Raji (cell line): ENCODE results near the gene DDX41.
A peak's percentile ranks its signal among the peaks of the same experiment; 100 is the strongest.

Source experiments
- POLR2A ChIP-seq: IDR thresholded peaks from 2 replicates; pipeline ENCODE4 v1.6.1; 2011; ENCODE audit warnings: low read depth, low read length, control low read depth; ENCODE audit not compliant: insufficient read depth

DDX41 gene

DNA sequence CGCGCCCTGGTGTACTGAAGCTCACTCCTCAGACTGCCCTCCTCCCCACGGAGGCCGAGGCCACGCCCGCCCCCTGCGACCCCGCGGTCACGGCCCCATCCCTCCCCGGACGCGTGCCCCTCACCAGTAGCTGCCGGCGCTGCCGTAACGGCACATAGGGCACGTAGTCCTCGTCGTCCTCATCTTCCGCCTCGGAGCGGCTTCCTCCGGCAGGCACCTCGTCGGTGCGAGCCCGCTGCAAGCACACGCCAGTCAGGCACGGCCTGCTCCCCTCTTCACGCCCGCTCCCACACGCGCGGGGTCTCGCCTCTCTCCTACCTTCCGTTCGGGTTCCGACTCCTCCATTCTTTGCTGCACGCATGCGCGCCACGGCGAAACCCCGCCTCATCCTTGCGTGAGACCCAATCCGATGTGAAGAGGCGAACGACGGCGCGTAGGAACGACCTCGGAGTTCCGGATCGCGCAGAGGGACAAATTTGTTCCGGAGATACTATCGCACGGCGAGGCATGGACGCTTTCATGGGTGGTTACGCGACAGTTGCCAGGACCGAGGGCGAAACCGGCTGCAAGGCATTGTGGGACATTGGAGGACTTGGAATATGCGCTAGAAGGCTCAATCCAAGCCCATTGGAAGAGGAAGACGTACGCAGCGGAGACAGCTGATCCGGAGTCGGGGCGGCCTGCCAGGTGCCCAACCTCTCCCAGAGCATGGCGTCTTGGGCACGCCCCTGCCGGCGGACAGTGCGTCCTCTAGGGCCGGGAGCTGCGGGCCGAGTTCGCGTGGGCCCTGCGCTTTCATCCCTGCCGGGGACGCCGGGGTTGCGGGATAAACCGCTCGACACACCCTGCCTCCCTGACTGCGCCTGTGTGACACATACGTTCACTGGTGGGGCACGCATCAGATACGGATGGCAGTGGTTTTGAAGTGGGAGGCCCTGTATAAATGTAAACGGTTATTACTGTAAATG is at the start of gene DDX41:
Gene DDX41, minus strand, starts transcription at position 361 of the 968 bp plus-strand sequence. Its CDS starts 16 bp downstream, at position 345.
- TF ChIP-seq POLR2A, result peak; percentile 92

DNA sequence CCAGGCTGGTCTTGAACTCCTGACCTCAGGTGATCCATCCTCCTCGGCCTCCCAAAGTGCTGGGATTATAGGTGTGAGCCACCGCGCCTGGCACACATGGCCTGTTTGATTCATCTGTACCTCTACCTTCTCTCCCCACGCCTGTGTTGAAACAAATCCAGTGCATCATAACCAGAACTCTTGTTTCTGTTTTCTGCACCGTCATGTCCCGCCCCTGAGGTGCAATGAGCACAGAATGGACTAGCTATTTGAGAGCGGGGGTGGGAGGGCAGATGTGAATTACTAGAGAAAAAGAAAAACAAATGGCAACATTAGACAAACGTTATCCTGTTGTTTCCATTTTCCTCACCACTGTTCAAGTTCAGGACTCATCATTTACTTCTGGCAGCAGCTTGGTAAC is 48.3 kb upstream of the DDX41 start:
- TF ChIP-seq POLR2A, result no peak

GRCh38 chr5:177557796-177558195 is 41.0 kb upstream of the DDX41 start:
- no peak for TF ChIP-seq POLR2A

DNA sequence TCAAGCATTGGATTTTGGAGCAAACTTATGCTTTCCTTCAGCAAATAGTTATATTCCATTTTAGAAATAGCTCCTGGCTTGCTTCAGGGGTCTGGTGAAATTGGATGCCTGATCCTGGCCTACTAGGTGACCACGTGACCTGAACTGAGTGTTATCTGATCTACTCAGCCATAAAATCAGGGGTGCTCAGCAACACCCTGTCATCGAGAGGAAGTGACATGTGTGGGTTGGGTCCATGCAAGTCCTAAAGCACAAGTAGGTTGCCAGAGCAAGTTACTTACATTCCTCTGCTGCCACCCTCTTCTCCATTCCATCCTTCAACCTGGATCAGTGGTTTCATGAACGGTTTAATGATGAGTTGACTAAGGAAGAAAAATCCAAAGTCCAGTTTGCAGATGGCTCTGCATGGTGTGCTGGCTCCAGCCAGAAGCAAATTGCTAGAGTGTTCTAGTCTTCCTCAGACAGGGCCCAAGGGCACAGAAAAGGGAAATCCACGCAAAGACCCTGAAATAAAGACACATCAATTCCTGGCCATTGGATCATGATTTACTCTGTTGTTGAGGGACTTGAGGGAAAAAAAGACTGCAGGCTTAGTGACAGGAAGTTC is 40.4 kb upstream of the DDX41 start:
- no peak for TF ChIP-seq POLR2A

GRCh38 chr5:177555665-177556064 is 38.9 kb upstream of the DDX41 start:
- no peak for TF ChIP-seq POLR2A

GRCh38 chr5:177555228-177555627 is 38.5 kb upstream of the DDX41 start:
- no peak for TF ChIP-seq POLR2A

DNA sequence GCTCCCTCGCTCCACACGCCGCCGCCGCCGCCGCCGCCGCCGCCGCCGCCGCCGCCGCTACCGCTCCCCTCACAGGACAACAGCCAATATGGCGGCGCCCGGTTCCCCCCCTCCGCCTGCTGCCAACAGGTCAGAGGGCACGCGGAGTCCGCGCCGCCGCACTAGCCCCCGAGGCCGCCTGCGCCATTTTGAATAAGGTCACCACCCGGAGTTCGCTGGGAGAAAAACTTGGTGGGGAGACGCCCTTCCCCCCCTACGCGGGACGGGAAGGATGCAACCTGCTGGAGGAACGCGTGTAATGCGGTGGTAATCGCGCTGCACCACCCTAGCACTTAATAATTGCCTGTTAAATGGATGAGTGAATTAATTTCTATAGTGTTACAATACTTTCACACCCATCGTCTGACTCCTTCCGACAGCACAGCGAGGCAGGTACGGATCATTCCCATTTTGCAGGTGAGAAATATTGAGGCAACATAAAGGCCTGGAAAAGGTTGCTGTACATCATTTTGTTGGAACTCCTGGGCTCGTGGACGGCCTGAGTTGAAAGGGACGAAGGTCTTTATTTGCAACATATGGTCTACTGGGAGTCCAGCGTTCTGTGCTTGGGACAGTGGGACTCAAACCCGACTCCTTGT is 37.8 kb upstream of the DDX41 start, which contains the start of gene FAM193B:
Gene FAM193B, minus strand, starts transcription at position 90 of the 638 bp plus-strand sequence. CDS start 105 bp downstream, outside the sequence.
- TF ChIP-seq POLR2A, result peak; percentile 61

DNA sequence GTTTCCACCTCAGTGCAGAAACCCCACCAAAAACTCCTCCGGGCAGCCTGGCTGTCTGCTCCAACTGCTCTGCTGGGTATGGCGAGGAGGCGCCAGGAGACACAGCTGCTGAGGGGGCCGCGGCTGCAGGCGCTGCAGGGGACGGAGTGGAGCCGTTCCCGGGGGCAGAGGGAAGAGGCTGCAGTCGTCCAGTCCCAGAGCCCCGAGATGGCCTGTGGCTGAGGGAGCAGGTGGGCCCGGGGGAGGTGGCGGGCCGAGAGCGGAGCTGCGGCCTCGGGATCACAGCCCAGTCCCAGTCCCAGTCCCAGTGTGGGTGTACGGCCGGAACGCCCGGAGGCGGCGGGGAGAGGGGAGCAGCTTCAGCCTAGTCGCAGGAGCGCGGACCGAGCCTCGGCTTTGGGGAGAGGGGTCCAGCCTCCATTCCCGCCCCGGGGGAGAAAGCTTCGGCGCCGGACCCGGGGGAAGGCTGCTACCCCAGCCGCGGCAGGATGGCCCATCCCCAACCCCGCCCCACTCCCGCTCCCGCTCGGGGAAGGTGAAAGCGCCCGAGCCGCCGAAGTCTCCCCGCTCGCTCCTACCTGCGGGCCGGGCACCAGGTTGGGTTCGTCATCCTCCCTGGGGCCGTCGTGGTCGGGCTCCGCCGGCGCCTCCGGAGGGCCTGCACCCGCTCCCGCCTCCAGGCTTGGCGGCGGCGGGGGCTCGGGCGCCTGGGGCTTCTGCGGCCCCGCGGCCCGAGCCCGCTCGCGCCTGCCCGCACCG is 37.1 kb upstream of the DDX41 start:
- no peak for TF ChIP-seq POLR2A

GRCh38 chr5:177552839-177553455 is 36.2 kb upstream of the DDX41 start:
- TF ChIP-seq POLR2A, result no peak

DNA sequence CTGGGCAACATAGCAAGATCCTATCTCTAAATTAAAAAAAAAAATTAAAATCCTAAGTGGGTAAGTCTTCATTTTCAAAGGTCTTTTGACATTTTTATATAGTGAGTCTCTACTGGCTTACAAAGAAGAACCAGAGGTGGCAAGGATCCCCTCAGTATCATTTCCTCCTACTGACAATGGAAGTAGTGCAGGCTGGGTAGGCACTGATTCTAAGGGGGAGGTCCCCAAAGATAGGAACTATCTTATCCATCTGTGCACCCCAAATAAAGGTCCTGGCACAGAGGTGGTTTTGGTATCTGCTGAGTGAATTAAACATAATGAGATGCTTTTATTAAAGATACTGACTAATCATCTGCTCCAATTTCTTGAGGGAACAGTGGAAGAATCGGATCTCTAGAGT is 33.4 kb upstream of the DDX41 start:
- no peak for TF ChIP-seq POLR2A

GRCh38 chr5:177548495-177548894 is 31.7 kb upstream of the DDX41 start:
- TF ChIP-seq POLR2A, result no peak

- TF ChIP-seq POLR2A, result no peak
Observed at GRCh38 chr5:177547736-177548135, 31.0 kb upstream of the DDX41 start.

DNA sequence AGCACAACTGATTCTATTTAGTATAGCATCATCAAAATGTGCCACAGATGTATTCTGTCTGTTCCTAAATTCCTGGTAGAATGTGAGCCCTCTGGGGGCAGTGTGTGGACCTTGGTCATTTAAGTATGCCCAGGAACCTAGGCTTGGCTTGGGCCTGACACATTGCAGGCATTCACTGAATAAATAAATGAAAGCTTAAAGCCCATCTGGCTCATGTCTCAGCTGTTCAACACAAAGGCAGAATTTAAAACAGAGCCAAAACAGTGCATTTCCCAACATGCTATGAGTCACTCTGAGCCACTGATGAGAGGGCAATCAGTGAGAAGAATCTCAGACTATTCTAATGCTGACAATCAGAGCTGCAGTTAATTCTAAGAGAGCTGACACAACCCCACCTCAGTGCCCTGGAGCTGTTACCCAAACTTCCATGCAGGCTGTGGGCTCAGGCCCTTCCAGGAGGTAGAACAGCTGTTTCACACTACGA is 29.5 kb upstream of the DDX41 start:
- no peak for TF ChIP-seq POLR2A
